Measurements from ENCODE around the gene CMPK2.

GRCh38 chr2:6812857-6813530 lies 52.7 kb downstream of the CMPK2 start:
- TF ChIP-seq POLR2A (IDR thresholded peaks at IDR 0.05), result no peak
- no peak for TF ChIP-seq CTCF (IDR thresholded peaks at IDR 0.05)
